Transverse colon (tissue), 4 donors: ENCODE measurements around the gene SLC38A10. TPM values are rescaled to one million over a fixed set of nuclear protein-coding genes. Genes with fewer than 3 reads are reported as not detected.

Experiments
- DNase-seq: peaks from one replicate; pipeline ENCODE4 v3.0.0-alpha.2; 2019
- H3K27ac ChIP-seq, 4 donors: fragments of 200-600 bp; sonication (generic); 2 replicates each; pipeline ENCODE4 v1.5.1; 2016 to 2018; ENCODE audit warnings: inconsistent platforms in 4 of 4
- H3K27me3 ChIP-seq: fragments of 200-600 bp; sonication (generic); 2 replicates; pipeline ENCODE4 v1.5.1; 2017; ENCODE audit warnings: inconsistent platforms
- H3K36me3 ChIP-seq, 4 donors: fragments of 200-600 bp; sonication (generic); 2 replicates each; pipeline ENCODE4 v1.5.1; 2017 to 2019; ENCODE audit warnings: inconsistent platforms in 4 of 4
- H3K4me1 ChIP-seq, 4 donors: fragments of 200-600 bp; sonication (generic); 2 replicates each; pipeline ENCODE4 v1.5.1; 2017 to 2020; ENCODE audit warnings: inconsistent platforms in 4 of 4
- H3K4me3 ChIP-seq, 4 donors: fragments of 200-600 bp; sonication (generic); 1 replicate in 1 of 4; 2 replicates in 3 of 4; pipeline versions ENCODE4 v1.5.1 to v1.6.1; 2017 to 2019; ENCODE audit warnings: inconsistent platforms in 4 of 4
- H3K9me3 ChIP-seq, 2 donors: fragments of 200-600 bp; sonication (generic); 2 replicates each; pipeline ENCODE4 v1.5.1; 2017 to 2019; ENCODE audit warnings: inconsistent platforms in 2 of 2
- EP300 ChIP-seq: sonication (generic); formaldehyde crosslinking; IDR thresholded peaks from one replicate; pipeline ENCODE4 v1.6.1; 2017; ENCODE audit warnings: antibody characterized with exemption, low read depth
- POLR2A ChIP-seq: fragments of 450-650 bp; IDR thresholded peaks from one replicate; pipeline ENCODE4 v1.6.1; 2016; ENCODE audit warnings: antibody characterized with exemption, mild to moderate bottlenecking, moderate library complexity
- POLR2AphosphoS5 ChIP-seq, 3 donors: sonication (generic); formaldehyde crosslinking; IDR thresholded peaks; one replicate each; pipeline ENCODE4 v1.6.1; 2016; ENCODE audit warnings: antibody characterized with exemption in 3 of 3
- WGBS, 2 donors: methylation state at CpG; one replicate each; pipeline ENCODE4 v1.1.5; 2018; ENCODE audit warnings: low coverage in 1 of 2; 5-methylcytosine and 5-hydroxymethylcytosine counted together
- in situ Hi-C, 4 donors: fragments of 200-750 bp; cut with MboI; loops; one replicate each; pipeline versions ENCODE4 v1.15.0 to v1.15.1; 2017; ENCODE audit warnings: low sequenced_read_pairs in 3 of 4, low pct_ligation_motif_present in 1 of 4, low pct_unique_long_range_greater_than_20kb in 1 of 4
- intact Hi-C: fragments of 100-400 bp; cut with DNase I; formaldehyde crosslinking; loops from one replicate; pipeline ENCODE4 v1.15.1; 2023; ENCODE audit warnings: low total_unique reads
- total RNA-seq, 4 donors: library from RNA; depleted of rRNA; stranded (reverse); fragments of >200 nt; gene quantifications; one replicate each; pipeline ENCODE4 v1.1.0, GENCODE V29; 2016
- TF ChIP-seq, protein P1 (sequence below), 5 experiments: fragments of 200-600 bp in 3 of 5; fragments of 450-650 bp in 2 of 5; sonication (generic) in 3 of 5; IDR thresholded peaks; 1 replicate in 2 of 5; 2 replicates in 3 of 5; pipeline ENCODE4 v1.5.1; 2016 to 2017; ENCODE audit warnings: antibody characterized with exemption in 5 of 5, inconsistent platforms in 3 of 5, mild to moderate bottlenecking in 2 of 5, moderate library complexity in 1 of 5

The SLC38A10 gene
- total RNA-seq, 4 donors from 2014 or later = 94.9 to 113 (median 98.9) TPM

GRCh38 chr17:81289627-81290026 is 5.5 kb downstream of the SLC38A10 start:
- no peak overlapping the region for H3K27ac ChIP-seq
- peaks cover 0 to 13% (median 0%) of the 10 kb centered on the region in 4 donors for H3K36me3 ChIP-seq
- no peaks in the 10 kb centered on the region for H3K9me3 ChIP-seq
- in situ Hi-C loops = loop anchor here in 2 of 4 donors (25.0 kb wide), 2 partner anchors 98 to 198 kb away; partner anchors contain the start of gene BAHCC1 (in 1 of the 2)
- no peak for TF ChIP-seq POLR2A
- H3K4me3 ChIP-seq = no peak overlapping the region
- intact Hi-C loops = loop anchor here (5.0 to 10.0 kb wide), 3 partner anchors 55 to 193 kb away; partner anchors contain the start of genes BAHCC1, NDUFAF8 and TEPSIN
- no peak for DNase-seq
- WGBS, 2 donors = 94 to 95% methylated on average over 6 to 21 of the region's 21 CpGs
- H3K4me1 ChIP-seq = peaks cover 8 to 52% (median 29%) of the 10 kb centered on the region in 4 donors
- H3K27me3 ChIP-seq = no peaks in the 10 kb centered on the region

GRCh38 chr17:81288715-81289114 is 6.4 kb downstream of the SLC38A10 start:
- TF ChIP-seq, protein P1, sequence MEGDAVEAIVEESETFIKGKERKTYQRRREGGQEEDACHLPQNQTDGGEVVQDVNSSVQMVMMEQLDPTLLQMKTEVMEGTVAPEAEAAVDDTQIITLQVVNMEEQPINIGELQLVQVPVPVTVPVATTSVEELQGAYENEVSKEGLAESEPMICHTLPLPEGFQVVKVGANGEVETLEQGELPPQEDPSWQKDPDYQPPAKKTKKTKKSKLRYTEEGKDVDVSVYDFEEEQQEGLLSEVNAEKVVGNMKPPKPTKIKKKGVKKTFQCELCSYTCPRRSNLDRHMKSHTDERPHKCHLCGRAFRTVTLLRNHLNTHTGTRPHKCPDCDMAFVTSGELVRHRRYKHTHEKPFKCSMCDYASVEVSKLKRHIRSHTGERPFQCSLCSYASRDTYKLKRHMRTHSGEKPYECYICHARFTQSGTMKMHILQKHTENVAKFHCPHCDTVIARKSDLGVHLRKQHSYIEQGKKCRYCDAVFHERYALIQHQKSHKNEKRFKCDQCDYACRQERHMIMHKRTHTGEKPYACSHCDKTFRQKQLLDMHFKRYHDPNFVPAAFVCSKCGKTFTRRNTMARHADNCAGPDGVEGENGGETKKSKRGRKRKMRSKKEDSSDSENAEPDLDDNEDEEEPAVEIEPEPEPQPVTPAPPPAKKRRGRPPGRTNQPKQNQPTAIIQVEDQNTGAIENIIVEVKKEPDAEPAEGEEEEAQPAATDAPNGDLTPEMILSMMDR (IDR thresholded peaks at IDR 0.05) = no peak
- TF ChIP-seq EP300 (no peak), POLR2A (no peak), POLR2AphosphoS5 (IDR thresholded peaks at IDR 0.05) (no peak)
- in situ Hi-C loops (loop anchor here in 2 of 4 donors (25.0 kb wide), 2 partner anchors 99 to 199 kb away; partner anchors contain the start of gene BAHCC1 (in 1 of the 2)), intact Hi-C loops (no loop called here)
- H3K9me3 ChIP-seq = no peaks in the 10 kb centered on the region
- no peak overlapping the region for H3K4me3 ChIP-seq
- 91% methylated on average over 8 of the region's 8 CpGs; no CpG with 5 or more reads in 1 of the 2 donors for WGBS, 2 donors
- H3K27ac ChIP-seq = no peak overlapping the region
- H3K4me1 ChIP-seq = peaks cover 8 to 47% (median 22%) of the 10 kb centered on the region in 4 donors
- H3K36me3 ChIP-seq = peaks cover 0 to 13% (median 0%) of the 10 kb centered on the region in 4 donors
- DNase-seq = no peak
- H3K27me3 ChIP-seq = no peaks in the 10 kb centered on the region

DNA sequence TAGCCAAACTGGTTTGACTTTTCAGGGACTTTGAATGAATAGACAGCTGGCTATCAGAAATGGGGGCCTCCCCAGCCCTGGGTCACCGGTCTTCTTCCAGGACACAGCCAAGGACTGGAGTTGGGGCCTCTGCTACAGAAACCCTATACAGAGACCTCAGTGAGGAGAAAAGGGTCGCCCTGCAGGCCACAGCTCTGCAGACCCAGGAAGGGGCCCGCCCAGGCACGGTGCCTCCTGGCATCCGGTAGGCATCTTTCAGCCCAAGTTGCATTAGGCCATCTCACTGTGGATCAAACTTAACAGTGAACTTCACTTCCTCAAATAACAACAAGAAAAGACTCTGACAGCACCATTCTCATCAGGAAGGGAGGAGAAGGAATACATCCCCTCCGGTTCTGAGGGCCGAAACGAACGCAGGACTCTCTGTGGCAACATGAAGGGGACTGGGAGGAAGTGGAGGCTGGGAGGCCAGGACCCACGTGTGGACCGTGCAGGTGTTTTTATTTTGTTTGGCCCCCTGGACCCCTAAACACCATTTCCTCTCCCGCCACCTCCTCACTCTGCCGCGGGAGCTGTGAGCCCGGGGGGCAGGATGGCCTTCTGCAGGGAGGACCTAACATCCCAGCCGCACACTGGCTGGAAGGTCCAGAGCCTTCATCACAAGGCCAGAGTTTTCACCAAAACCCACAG is 7.2 kb downstream of the SLC38A10 start:
- no peak for DNase-seq
- intact Hi-C loops = no loop called here
- Histone ChIP-seq H3K27ac (peak overlapping the region in 1 of 4 donors; percentile 19), H3K4me3 (no peak overlapping the region), H3K9me3 (no peaks in the 10 kb centered on the region), H3K27me3 (no peaks in the 10 kb centered on the region), H3K4me1 (peaks cover 8 to 38% (median 16%) of the 10 kb centered on the region in 4 donors), H3K36me3 (peaks cover 0 to 13% (median 0%) of the 10 kb centered on the region in 4 donors)
- in situ Hi-C loops = loop anchor here in 2 of 4 donors (25.0 kb wide), 2 partner anchors 99 to 199 kb away; partner anchors contain the start of gene BAHCC1 (in 1 of the 2)
- 88% methylated on average over 16 of the region's 16 CpGs; no CpG with 5 or more reads in 1 of the 2 donors for WGBS, 2 donors
- TF ChIP-seq POLR2A (no peak), POLR2AphosphoS5 (IDR thresholded peaks at IDR 0.05) (no peak), EP300 (no peak)
- TF ChIP-seq, protein P1 (IDR thresholded peaks at IDR 0.05) = no peak

- H3K4me1 ChIP-seq = peaks cover 7 to 31% (median 11%) of the 10 kb centered on the region in 4 donors
- H3K36me3 ChIP-seq = peaks cover 0 to 13% (median 0%) of the 10 kb centered on the region in 4 donors
- DNase-seq = no peak
- no peak for TF ChIP-seq EP300
- TF ChIP-seq POLR2A = no peak
- TF ChIP-seq, protein P1 (IDR thresholded peaks at IDR 0.05) = no peak
- TF ChIP-seq POLR2AphosphoS5 (IDR thresholded peaks at IDR 0.05) = no peak
- H3K4me3 ChIP-seq = no peak overlapping the region
- no peaks in the 10 kb centered on the region for H3K27me3 ChIP-seq
- intact Hi-C loops = no loop called here
- no peak overlapping the region for H3K27ac ChIP-seq
- in situ Hi-C loops = loop anchor here in 2 of 4 donors (25.0 kb wide), 2 partner anchors 100 to 200 kb away; partner anchors contain the start of gene BAHCC1 (in 1 of the 2)
- no peaks in the 10 kb centered on the region for H3K9me3 ChIP-seq
- 84% methylated on average over 21 of the region's 21 CpGs; no CpG with 5 or more reads in 1 of the 2 donors for WGBS, 2 donors
These were observed 8.0 kb downstream of the SLC38A10 start for GRCh38 chr17:81287152-81287551.
